HepG2 (cell line): ENCODE results near the gene TNFRSF6B. TPM values are rescaled to one million over a fixed set of nuclear protein-coding genes. Genes with fewer than 3 reads are reported as not detected.

Experiments used
- CSRNP2 ChIP-seq: sonication (generic); formaldehyde crosslinking; conservative IDR thresholded peaks from 2 replicates; pipeline ENCODE4 v1.8.0; 2022; ENCODE audit warnings: low read depth, missing genetic modification reagents
- E2F5 ChIP-seq: sonication (generic); formaldehyde crosslinking; conservative IDR thresholded peaks from 2 replicates; pipeline ENCODE4 v1.4.0; 2020; ENCODE audit warnings: missing genetic modification reagents
- ELK4 ChIP-seq: sonication (generic); formaldehyde crosslinking; IDR thresholded peaks from 2 replicates; pipeline ENCODE4 v1.9.0; 2021; ENCODE audit warnings: missing genetic modification reagents, borderline replicate concordance
- HDAC2 ChIP-seq: sonication (generic); formaldehyde crosslinking; IDR thresholded peaks from 2 replicates; pipeline ENCODE4 v1.4.0; 2020; ENCODE audit warnings: missing genetic modification reagents
- ZMAT3 ChIP-seq: sonication (generic); formaldehyde crosslinking; conservative IDR thresholded peaks from 2 replicates; pipeline ENCODE4 v1.7.0; 2021; ENCODE audit warnings: missing genetic modification reagents
- ZNF407 ChIP-seq: sonication (generic); formaldehyde crosslinking; IDR thresholded peaks from one replicate; pipeline ENCODE4 v1.5.1; 2020; ENCODE audit warnings: mild to moderate bottlenecking, missing genetic modification reagents; ENCODE audit errors: not compliant biosample characterization
- polyA plus RNA-seq, 8 experiments: library from polyadenylated mRNA; depleted of rRNA in 3 of 8; stranded (reverse) in 7 of 8; unstranded in 1 of 8; fragments of >200 nt; fragmentation: Illumina TruSeq in 4 of 8; extraction: Trizol in 4 of 8; gene quantifications; 2 replicates each; pipeline versions ENCODE4 v1.2.1 to v1.2.3, GENCODE V29; 2011 to 2016; ENCODE audit warnings: low read depth in 4 of 8, missing spikeins in 1 of 8, mixed read lengths in 1 of 8; ENCODE audit not compliant: insufficient read depth in 1 of 8
- total RNA-seq, 5 experiments: library from RNA; depleted of rRNA; stranded (reverse); fragments of >200 nt; fragmentation: Illumina TruSeq; extraction: Trizol; gene quantifications; 2 replicates each; pipeline ENCODE4 v1.2.3, GENCODE V29; 2016; ENCODE audit warnings: low read depth in 1 of 5

TNFRSF6B gene
- total and polyA plus RNA-seq, 2 of the 13 experiments (the other 11 are each of a cell fraction or from before 2014, with no cell fraction given) = 0.24 TPM; not detected in 1

DNA sequence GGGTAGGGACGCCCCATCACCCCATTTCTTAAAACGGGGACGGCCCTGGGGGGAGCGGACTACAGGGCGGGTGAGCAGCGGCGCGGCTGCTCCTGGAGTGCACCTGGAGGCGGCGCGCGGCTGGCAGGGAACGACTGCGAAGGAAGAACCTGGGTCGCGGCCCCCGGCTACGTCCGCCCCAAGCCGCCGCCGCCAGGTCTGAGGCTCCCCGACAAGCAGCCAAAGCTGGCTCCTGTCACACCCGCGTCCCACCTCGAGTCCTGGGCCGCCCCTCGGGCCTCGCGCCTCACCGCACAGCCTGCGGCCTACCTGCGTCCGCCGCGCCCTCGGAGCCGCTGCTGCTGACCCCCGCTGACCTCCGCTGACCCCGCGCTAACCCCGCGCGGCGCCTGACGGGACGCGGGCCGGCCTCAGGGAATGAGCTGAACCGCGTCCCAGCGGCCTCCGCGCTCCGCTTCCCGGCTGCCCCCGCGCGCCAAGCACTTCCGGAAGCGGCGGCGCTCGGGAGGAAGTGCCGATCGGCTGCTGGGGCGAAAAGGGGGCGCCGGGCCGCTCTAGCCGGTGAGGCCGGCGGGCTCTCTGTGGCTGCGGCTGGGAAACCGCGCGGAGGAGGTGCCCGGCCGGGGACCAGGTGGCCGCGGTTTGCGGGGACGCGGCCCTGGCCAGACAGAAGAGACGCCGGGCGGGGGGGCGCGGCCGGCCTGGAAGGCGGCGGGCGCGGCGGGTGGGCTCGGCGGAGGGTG is 11.3 kb downstream of the TNFRSF6B start, which contains the start of the genes ARFRP1 and ZGPAT (continued):
- peak; percentile 96 for TF ChIP-seq ZNF407 (CRISPR knock-in tag)
- TF ChIP-seq HDAC2 (CRISPR knock-in tag) = peak; percentile 86
- peak; percentile 97 for TF ChIP-seq ZMAT3 (CRISPR knock-in tag)
- peak; percentile 95 for TF ChIP-seq E2F5
- peak; percentile 93 for TF ChIP-seq CSRNP2
- peak; percentile 67; the same call in 1 of the 2 replicates for TF ChIP-seq ELK4
